GM12878 (cell line): ENCODE measurements around the gene COL1A1.

Experiments used
- JUNB ChIP-seq: IDR thresholded peaks from 2 replicates; pipeline ENCODE4 v1.6.1; 2016; ENCODE audit warnings: antibody characterized with exemption, mild to moderate bottlenecking
- TCF3 ChIP-seq: IDR thresholded peaks from 2 replicates; pipeline ENCODE4 v1.6.1; 2012; ENCODE audit warnings: low read depth, mild to moderate bottlenecking, low read length, borderline replicate concordance; ENCODE audit not compliant: insufficient read depth

DNA sequence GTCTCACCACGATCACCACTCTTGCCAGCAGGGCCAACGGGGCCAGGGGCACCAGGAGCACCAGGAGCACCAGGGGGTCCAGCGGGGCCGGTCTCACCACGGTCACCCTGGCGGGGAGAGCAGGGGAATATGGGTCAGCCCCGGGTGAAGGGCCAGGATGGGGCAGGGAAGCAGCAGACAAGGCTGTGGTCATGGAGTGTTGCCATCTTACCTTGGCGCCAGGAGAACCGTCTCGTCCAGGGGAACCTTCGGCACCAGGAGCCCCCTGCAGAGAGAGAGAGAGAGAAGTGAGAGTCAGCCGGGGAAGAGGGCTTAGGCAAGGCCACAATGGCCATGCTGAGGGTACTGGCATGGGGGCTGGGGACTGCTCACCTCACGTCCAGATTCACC, 12.9 kb downstream of the COL1A1 start:
- TF ChIP-seq TCF3 (no peak), JUNB (no peak)
